OCI-LY3 (cell line): ENCODE measurements around the gene ABHD15.

Experiments
- CTCF ChIP-seq: fragments of 200-600, 300-600 bp; sonication (generic); IDR thresholded peaks from 2 replicates; pipeline ENCODE4 v1.5.1; 2014; ENCODE audit warnings: antibody characterized with exemption, low read length, low read depth
- EZH2phosphoT487 ChIP-seq: fragments of 200-600 bp; shearing (Covaris generic); IDR thresholded peaks from 2 replicates; pipeline ENCODE4 v1.6.1; 2018; ENCODE audit warnings: antibody characterized with exemption, mixed run types, low read depth

GRCh38 chr17:29561554-29562517 is 5.0 kb downstream of the ABHD15 start:
- TF ChIP-seq CTCF = no peak
- TF ChIP-seq EZH2phosphoT487 = no peak
